CD8-positive, alpha-beta memory T cell (primary cell): ENCODE data around the gene PERM1. TPM values are rescaled to one million over a fixed set of nuclear protein-coding genes. Genes with fewer than 3 reads are reported as not detected.

Experiments
- CTCF ChIA-PET: fragments of 350-600 bp; sonication (Branson Sonifier 250); formaldehyde crosslinking; loops from one replicate; lab custom pipeline; 2021; ENCODE audit warnings: antibody characterized with exemption; lab: Charles Lee
- POLR2A ChIA-PET: fragments of 350-600 bp; sonication (Branson Sonifier 250); formaldehyde crosslinking; loops from one replicate; lab custom pipeline; 2021; ENCODE audit warnings: antibody characterized with exemption; lab: Charles Lee
- DNase-seq, 5 donors: peaks; one replicate each; pipeline versions ENCODE4 v3.0.0 to v3.0.0-alpha.2; 2020 to 2022; ENCODE audit warnings: mixed read lengths in 1 of 5
- H3K27ac ChIP-seq: one replicate; pipeline ENCODE4 v1.7.0; 2013; ENCODE audit warnings: low read depth, mild to moderate bottlenecking, low read length, moderate library complexity
- H3K27me3 ChIP-seq: 2 replicates; pipeline ENCODE4 v1.7.0; 2013; ENCODE audit warnings: low read length, mild to moderate bottlenecking; ENCODE audit not compliant: insufficient read depth, poor library complexity, severe bottlenecking
- H3K36me3 ChIP-seq: 2 replicates; pipeline ENCODE4 v1.7.0; 2013; ENCODE audit warnings: mild to moderate bottlenecking, low read length, moderate library complexity; ENCODE audit not compliant: insufficient read depth
- H3K4me1 ChIP-seq: 2 replicates; pipeline ENCODE4 v1.7.0; 2013; ENCODE audit warnings: mild to moderate bottlenecking, low read length, moderate library complexity; ENCODE audit not compliant: insufficient read depth
- H3K4me3 ChIP-seq: 2 replicates; pipeline ENCODE4 v1.7.0; 2013; ENCODE audit warnings: mild to moderate bottlenecking, low read length
- H3K9me3 ChIP-seq: 2 replicates; pipeline ENCODE4 v1.7.0; 2013; ENCODE audit warnings: mild to moderate bottlenecking, low read length
- H3K27ac Mint-ChIP-seq, 8 donors: one replicate each; pipeline ENCODE4 v1.8.0; 2020 to 2021; ENCODE audit warnings: mixed read lengths in 8 of 8, mild to moderate bottlenecking in 6 of 8, inconsistent platforms in 3 of 8, moderate library complexity in 3 of 8
- H3K27me3 Mint-ChIP-seq, 2 donors: one replicate each; pipeline ENCODE4 v1.8.0; 2020 to 2021; ENCODE audit warnings: mixed read lengths in 2 of 2, mild to moderate bottlenecking in 1 of 2, moderate library complexity in 1 of 2
- H3K36me3 Mint-ChIP-seq, 3 donors: one replicate each; pipeline ENCODE4 v1.8.0; 2020 to 2021; ENCODE audit warnings: mixed read lengths in 3 of 3, inconsistent platforms in 1 of 3, mild to moderate bottlenecking in 1 of 3
- H3K4me1 Mint-ChIP-seq, 3 donors: one replicate each; pipeline ENCODE4 v1.8.0; 2020 to 2021; ENCODE audit warnings: mixed read lengths in 3 of 3, inconsistent platforms in 1 of 3, mild to moderate bottlenecking in 1 of 3
- H3K4me3 Mint-ChIP-seq, 7 donors: one replicate each; pipeline ENCODE4 v1.8.0; 2020 to 2021; ENCODE audit warnings: mixed read lengths in 7 of 7, mild to moderate bottlenecking in 6 of 7, moderate library complexity in 4 of 7, inconsistent platforms in 2 of 7
- H3K9me3 Mint-ChIP-seq, 5 donors: one replicate each; pipeline ENCODE4 v1.8.0; 2020 to 2022; ENCODE audit warnings: mixed read lengths in 5 of 5, mild to moderate bottlenecking in 3 of 5, moderate library complexity in 2 of 5, inconsistent platforms in 1 of 5
- polyA plus RNA-seq: library from polyadenylated mRNA; unstranded; fragments of 300-500 nt; fragmentation: Illumina TruSeq; gene quantifications from one replicate; pipeline ENCODE4 v1.2.3, GENCODE V29; 2021
- total RNA-seq, 2 experiments: library from RNA; stranded (reverse); gene quantifications; one replicate each; pipeline ENCODE4 v1.2.3, GENCODE V29; 2021

The PERM1 gene
- total and polyA plus RNA-seq, 3 experiments from 2014 or later: not detected

DNA sequence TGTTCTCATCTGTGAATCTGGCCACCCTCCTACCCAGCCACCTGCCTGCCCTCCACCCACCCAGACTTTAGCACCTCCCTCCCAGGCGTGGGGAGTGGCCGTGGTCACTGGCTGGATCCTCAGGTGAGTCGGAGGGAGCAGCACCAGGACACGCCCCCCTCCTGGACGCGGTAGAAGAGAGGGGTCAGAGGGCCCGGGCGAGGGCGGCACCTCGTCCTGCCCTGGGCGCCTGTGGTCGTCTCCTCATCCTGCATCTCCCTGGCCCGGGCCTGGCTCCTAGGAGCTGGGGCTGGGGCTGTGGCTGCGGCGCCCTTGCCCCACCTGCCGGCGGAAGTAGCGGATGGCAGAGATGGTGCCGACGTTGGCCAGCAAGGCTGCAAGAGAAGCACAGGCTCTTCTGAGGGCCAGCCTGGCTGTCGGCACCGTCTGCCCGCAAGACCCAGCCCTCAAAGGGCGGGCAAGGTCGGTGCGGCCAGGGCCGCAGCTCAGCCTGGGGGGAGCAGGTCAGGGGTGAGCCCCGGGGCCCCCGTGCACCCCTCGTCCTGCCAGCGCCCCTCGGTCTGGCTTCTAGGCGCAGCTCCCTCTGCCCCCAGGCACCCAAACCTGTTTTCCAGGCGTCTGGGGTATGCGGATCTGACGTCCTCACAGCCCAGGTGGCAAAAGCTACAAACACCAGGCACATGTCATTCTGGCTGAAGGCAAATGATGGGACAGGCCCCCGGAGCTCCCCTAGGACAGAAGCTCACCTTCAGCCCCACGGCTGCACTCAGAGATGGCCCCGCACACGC, 5.8 kb downstream of the PERM1 start:
- Histone ChIP-seq H3K9me3 (no peaks in the 10 kb centered on the region), H3K27me3 (peaks cover 6% of the 10 kb centered on the region), H3K36me3 (no peaks in the 10 kb centered on the region), H3K4me1 (peaks cover 4% of the 10 kb centered on the region), H3K27ac (no peak overlapping the region), H3K4me3 (peak overlapping the region; percentile 43)
- no peaks in the 10 kb centered on the region for H3K9me3 Mint-ChIP-seq
- H3K4me1 Mint-ChIP-seq: peaks cover 0 to 10% (median 6%) of the 10 kb centered on the region in 3 donors
- peaks cover 7 to 22% of the 10 kb centered on the region in 2 donors for H3K27me3 Mint-ChIP-seq
- H3K4me3 Mint-ChIP-seq: peak overlapping the region in 4 of 7 donors; percentile 6 to 60 (median 48)
- ChIA-PET CTCF (interaction anchor here (0.7 to 2.3 kb wide), 6 partner anchors 9 to 78 kb away, joined by 3 to 13 read pairs (median 3); partner anchors contain the start of gene PLEKHN1), POLR2A (no interaction called here)
- H3K27ac Mint-ChIP-seq: peak overlapping the region in 2 of 8 donors; percentile 22 to 87
- H3K36me3 Mint-ChIP-seq: no peaks in the 10 kb centered on the region
- DNase-seq: peak in 4 of 5 donors; percentile 46 to 62 (median 52)

DNA sequence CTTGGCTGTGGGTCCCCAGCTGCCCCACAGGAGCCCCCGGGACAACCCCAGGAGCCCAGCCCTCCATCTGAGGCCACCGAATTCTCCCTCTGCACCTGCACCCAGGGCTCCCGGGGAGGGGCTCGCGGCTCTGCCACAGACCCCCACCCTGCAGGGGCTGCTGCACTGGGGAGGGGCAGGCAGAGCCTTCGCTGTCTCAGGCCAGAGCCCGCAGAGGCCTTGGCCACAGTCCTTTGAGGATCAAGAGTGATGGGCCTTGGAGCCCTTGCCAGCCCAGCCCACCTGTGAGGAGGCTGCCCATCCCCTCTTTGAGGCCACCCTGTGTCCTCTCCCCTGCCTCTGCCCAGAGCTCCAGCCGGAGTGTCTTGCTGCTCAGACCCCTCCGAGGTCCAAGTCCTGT, 6.5 kb downstream of the PERM1 start:
- H3K4me3 Mint-ChIP-seq: peak overlapping the region in 2 of 7 donors; percentile 37 to 60
- DNase-seq: peak in 1 of 5 donors; percentile 41
- no peaks in the 10 kb centered on the region for H3K9me3 Mint-ChIP-seq

DNA sequence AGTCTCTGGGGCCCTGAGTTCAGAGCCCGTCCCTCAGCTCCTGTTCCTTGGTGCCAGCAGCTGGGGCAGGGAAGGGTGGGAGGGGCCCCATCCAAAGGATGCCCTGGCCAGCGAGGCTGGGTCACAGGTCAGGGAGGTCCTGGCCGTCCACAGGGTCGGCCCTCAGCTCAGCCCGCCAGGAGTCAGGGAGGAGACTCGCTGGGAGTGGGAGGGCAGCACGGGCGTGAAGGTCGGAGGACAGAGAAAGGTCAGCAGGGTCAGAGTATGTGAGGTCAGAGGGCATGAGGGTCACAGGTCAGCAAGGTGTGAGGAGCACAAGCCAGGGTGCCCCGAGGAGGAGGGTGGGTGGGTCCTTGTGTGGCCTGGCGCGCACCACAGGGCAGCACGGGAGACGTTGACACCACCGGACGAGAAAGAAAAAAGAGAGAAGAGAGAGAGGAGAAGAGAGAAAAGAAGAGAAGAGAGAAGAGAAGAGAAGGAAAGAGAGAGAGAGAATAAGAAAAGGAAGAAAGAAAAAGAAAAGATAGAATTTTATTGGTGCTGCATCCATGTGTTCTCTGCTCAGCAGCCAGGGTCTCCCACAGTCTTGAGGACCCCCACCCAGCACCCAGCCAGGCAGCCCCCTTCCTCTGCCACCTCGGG, 7.1 kb downstream of the PERM1 start:
- Histone ChIP-seq H3K4me3 (no peak overlapping the region), H3K27ac (no peak overlapping the region), H3K36me3 (no peaks in the 10 kb centered on the region), H3K27me3 (peaks cover 6% of the 10 kb centered on the region), H3K4me1 (peaks cover 4% of the 10 kb centered on the region), H3K9me3 (no peaks in the 10 kb centered on the region)
- no peaks in the 10 kb centered on the region for H3K9me3 Mint-ChIP-seq
- POLR2A ChIA-PET: no interaction called here
- no peaks in the 10 kb centered on the region for H3K36me3 Mint-ChIP-seq
- H3K4me3 Mint-ChIP-seq: no peak overlapping the region
- peaks cover 7 to 21% of the 10 kb centered on the region in 2 donors for H3K27me3 Mint-ChIP-seq
- CTCF ChIA-PET: interaction anchor here (1.3 to 2.3 kb wide), 3 partner anchors 8 to 69 kb away, joined by 3 to 13 read pairs (median 5); partner anchors contain the start of gene PLEKHN1
- no peak for DNase-seq
- peaks cover 0 to 10% (median 6%) of the 10 kb centered on the region in 3 donors for H3K4me1 Mint-ChIP-seq
- no peak overlapping the region for H3K27ac Mint-ChIP-seq

More for the DNA sequence above, 6.5 kb downstream of the PERM1 start:
- H3K9me3 ChIP-seq: no peaks in the 10 kb centered on the region
- no peaks in the 10 kb centered on the region for H3K36me3 Mint-ChIP-seq
- H3K36me3 ChIP-seq: no peaks in the 10 kb centered on the region
- H3K27me3 Mint-ChIP-seq: peaks cover 7 to 21% of the 10 kb centered on the region in 2 donors
- H3K27ac Mint-ChIP-seq: peak overlapping the region in 2 of 8 donors; percentile 22 to 87
- peaks cover 4% of the 10 kb centered on the region for H3K4me1 ChIP-seq
- no peak overlapping the region for H3K27ac ChIP-seq
- H3K27me3 ChIP-seq: peaks cover 6% of the 10 kb centered on the region
- no peak overlapping the region for H3K4me3 ChIP-seq
- CTCF ChIA-PET: interaction anchor here (1.2 to 2.3 kb wide), 4 partner anchors 8 to 70 kb away, joined by 3 to 13 read pairs (median 4); partner anchors contain the start of gene PLEKHN1
- POLR2A ChIA-PET: no interaction called here
- H3K4me1 Mint-ChIP-seq: peaks cover 0 to 10% (median 6%) of the 10 kb centered on the region in 3 donors

DNA sequence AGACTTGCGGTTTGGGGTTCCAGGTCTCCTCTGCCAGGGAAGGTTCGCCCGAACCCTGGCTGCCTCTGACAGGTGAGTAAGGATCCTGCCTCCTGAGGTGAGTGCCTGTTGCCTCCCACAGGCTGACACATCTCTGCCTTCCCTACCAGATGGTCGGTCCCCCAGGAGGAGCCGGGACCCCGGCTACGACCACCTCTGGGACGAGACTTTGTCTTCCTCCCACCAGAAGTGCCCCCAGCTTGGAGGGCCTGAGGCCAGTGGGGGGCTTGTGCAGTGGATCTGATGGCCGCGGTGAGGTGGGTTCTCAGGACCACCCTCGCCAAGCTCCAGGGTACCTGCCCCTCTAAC, 7.6 kb downstream of the PERM1 start:
- Mint-ChIP-seq H3K36me3 (no peaks in the 10 kb centered on the region), H3K4me3 (no peak overlapping the region), H3K27ac (no peak overlapping the region), H3K27me3 (peaks cover 7 to 24% of the 10 kb centered on the region in 2 donors), H3K4me1 (peaks cover 0 to 10% (median 6%) of the 10 kb centered on the region in 3 donors), H3K9me3 (no peaks in the 10 kb centered on the region)
- CTCF ChIA-PET: no interaction called here
- POLR2A ChIA-PET: no interaction called here
- no peak overlapping the region for H3K4me3 ChIP-seq
- no peak for DNase-seq
- no peak overlapping the region for H3K27ac ChIP-seq
- H3K36me3 ChIP-seq: no peaks in the 10 kb centered on the region
- no peaks in the 10 kb centered on the region for H3K9me3 ChIP-seq
- H3K27me3 ChIP-seq: peaks cover 6% of the 10 kb centered on the region
- H3K4me1 ChIP-seq: peaks cover 4% of the 10 kb centered on the region

DNA sequence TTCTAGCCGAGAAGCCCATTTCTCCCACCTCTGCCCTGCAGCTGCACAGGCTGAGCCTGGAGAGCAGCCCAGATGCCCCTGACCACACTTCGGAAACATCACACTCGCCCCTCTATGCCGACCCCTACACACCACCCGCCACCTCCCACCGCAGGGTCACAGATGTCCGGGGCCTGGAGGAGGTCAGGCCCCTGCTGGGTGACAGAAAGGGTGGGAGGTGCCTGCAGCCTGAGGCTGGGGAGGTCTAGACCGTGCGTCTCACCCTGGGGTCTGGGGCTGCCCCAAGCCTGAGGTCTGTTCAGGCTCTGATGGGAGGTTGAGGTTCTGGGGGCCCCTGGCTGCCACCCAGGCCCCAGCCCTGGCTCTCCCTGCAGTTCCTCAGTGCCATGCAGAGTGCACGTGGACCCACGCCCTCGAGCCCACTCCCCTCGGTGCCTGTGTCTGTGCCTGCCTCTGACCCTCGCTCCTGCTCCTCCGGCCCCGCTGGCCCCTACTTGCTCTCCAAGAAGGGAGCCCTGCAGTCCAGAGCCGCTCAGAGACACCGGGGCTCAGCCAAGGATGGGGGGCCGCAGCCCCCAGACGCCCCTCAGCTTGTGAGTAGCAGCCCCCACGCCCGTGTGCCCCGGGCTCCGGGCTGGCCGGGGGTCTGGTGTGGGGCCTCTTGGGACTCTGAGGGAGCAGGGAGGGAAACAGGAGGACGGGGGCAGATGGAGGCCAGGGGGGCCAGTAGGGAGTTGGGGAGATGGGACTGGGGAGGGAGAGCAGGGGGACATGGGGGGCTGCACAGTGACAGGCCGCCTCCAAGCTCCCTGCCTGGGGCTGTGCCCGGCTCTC, 8.2 kb downstream of the PERM1 start:
- peak in 1 of 5 donors; percentile 44 for DNase-seq
- no peaks in the 10 kb centered on the region for H3K36me3 ChIP-seq
- CTCF ChIA-PET: no interaction called here
- Mint-ChIP-seq H3K36me3 (no peaks in the 10 kb centered on the region), H3K27me3 (peaks cover 9 to 24% of the 10 kb centered on the region in 2 donors), H3K4me1 (peaks cover 0 to 10% (median 6%) of the 10 kb centered on the region in 3 donors), H3K27ac (no peak overlapping the region), H3K9me3 (no peaks in the 10 kb centered on the region), H3K4me3 (no peak overlapping the region)
- no peak overlapping the region for H3K4me3 ChIP-seq
- no peak overlapping the region for H3K27ac ChIP-seq
- POLR2A ChIA-PET: no interaction called here
- peaks cover 4% of the 10 kb centered on the region for H3K4me1 ChIP-seq
- peaks cover 6% of the 10 kb centered on the region for H3K27me3 ChIP-seq
- H3K9me3 ChIP-seq: no peaks in the 10 kb centered on the region

DNA sequence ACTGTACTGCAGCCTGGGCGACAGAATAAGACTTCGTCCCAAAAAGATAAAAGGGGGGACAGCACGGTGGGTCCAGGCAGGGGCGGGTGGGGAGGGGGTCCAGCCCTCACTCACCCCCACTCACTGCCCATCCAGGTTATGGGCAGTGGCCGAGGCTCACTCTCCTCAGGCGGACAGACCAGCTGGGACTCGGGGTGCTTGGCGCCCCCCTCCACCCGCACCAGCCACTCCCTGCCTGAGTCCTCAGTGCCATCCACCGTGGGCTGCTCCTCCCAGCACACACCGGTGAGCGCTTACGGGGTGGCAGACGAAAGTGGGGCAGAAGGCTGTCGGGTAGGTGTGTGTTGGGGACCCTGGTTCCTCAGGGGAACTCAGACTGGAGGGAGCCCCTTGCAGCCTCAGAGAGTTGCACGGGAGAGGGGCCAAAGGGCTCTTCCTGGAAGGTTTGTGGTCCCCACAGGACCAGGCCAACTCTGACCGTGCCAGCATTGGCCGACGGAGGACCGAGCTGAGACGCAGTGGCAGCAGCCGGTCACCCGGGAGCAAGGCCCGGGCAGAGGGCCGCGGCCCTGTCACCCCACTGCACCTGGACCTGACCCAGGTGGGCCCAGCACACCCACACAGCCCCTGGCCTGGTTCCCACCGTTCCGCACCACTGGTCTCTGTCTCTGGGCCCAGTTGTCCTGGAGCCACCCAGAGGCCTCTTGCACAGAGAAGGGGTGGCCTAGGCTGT, 9.0 kb downstream of the PERM1 start:
- no peaks in the 10 kb centered on the region for H3K36me3 Mint-ChIP-seq
- no peaks in the 10 kb centered on the region for H3K9me3 ChIP-seq
- peaks cover 6% of the 10 kb centered on the region for H3K27me3 ChIP-seq
- H3K4me3 ChIP-seq: no peak overlapping the region
- no peaks in the 10 kb centered on the region for H3K36me3 ChIP-seq
- DNase-seq: peak in 1 of 5 donors; percentile 45
- no peak overlapping the region for H3K4me3 Mint-ChIP-seq
- POLR2A ChIA-PET: no interaction called here
- H3K27me3 Mint-ChIP-seq: peaks cover 8 to 20% of the 10 kb centered on the region in 2 donors
- H3K4me1 ChIP-seq: peaks cover 4% of the 10 kb centered on the region
- no peaks in the 10 kb centered on the region for H3K9me3 Mint-ChIP-seq
- CTCF ChIA-PET: no interaction called here
- H3K27ac Mint-ChIP-seq: no peak overlapping the region
- H3K4me1 Mint-ChIP-seq: peaks cover 0 to 9% (median 6%) of the 10 kb centered on the region in 3 donors
- H3K27ac ChIP-seq: no peak overlapping the region

DNA sequence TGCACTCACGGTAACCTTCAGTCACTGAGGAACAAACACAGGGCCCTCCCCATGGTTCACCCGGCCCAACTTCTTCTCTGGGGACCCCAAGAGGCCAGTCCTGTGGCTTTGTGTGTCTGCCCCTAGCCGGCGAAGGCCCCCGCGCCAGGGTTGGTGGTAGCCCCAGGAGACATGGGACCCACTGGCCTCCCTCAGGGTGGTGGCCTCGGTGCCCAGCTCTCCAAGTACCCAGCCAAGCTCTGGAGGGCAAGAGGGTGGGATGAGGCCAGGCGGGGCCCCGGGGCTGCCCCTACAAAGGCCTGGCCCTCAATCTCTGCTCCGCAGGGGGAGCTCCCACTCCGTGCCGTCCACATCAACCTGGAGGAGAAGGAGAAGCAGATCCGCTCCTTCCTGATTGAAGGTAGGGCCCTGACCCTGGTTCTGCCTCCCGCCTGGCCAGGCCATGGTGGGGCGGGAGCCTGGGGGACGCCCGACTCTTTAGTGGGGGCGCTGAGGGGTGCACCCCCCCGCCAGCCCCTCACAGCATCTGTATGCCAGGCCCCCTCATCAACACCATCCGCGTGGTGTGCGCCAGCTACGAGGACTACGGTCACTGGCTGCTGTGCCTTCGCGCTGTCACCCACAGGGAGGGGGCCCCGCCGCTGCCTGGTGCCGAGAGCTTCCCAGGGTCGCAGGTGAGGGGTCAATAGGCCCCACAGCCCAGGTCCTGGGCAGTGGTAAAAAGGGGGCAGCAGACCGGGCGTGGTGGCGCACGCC, 10.0 kb downstream of the PERM1 start:
- Mint-ChIP-seq H3K4me1 (peaks cover 0 to 14% (median 6%) of the 10 kb centered on the region in 3 donors), H3K9me3 (no peaks in the 10 kb centered on the region), H3K4me3 (no peak overlapping the region), H3K27me3 (peaks cover 8 to 20% of the 10 kb centered on the region in 2 donors), H3K27ac (no peak overlapping the region), H3K36me3 (no peaks in the 10 kb centered on the region)
- ChIA-PET POLR2A (no interaction called here), CTCF (no interaction called here)
- no peaks in the 10 kb centered on the region for H3K36me3 ChIP-seq
- H3K27ac ChIP-seq: no peak overlapping the region
- peaks cover 6% of the 10 kb centered on the region for H3K27me3 ChIP-seq
- no peak for DNase-seq
- no peaks in the 10 kb centered on the region for H3K9me3 ChIP-seq
- no peak overlapping the region for H3K4me3 ChIP-seq
- peaks cover 10% of the 10 kb centered on the region for H3K4me1 ChIP-seq
